Activated T-helper 1 cell treated with anti-CD3 and anti-CD28 coated beads, Interleukin-12 subunit alpha, Interleukin-12 subunit beta, Interleukin-2, Interleukin-4 antibody, amounts not matched to agents 30 ng/mL and 10 ng/mL and 1 ng/mL, durations not matched to agents 14 hours and 24 hours and 36 hours (primary cell): ENCODE results near the gene UBASH3A. TPM values are rescaled to one million over a fixed set of nuclear protein-coding genes. Genes with fewer than 3 reads are reported as not detected.

Experiments
- DNase-seq: peaks from one replicate; pipeline ENCODE4 v3.0.0; 2021; ENCODE audit warnings: low spot score
- H3K27ac Mint-ChIP-seq: one replicate; pipeline ENCODE4 v1.8.0; 2021; ENCODE audit warnings: mild to moderate bottlenecking, mixed read lengths
- H3K27me3 Mint-ChIP-seq: one replicate; pipeline ENCODE4 v1.8.0; 2022; ENCODE audit warnings: mild to moderate bottlenecking, moderate library complexity, mixed read lengths; ENCODE audit not compliant: insufficient read depth
- H3K36me3 Mint-ChIP-seq: one replicate; pipeline ENCODE4 v1.8.0; 2021; ENCODE audit warnings: low read depth, mixed read lengths
- H3K4me1 Mint-ChIP-seq: one replicate; pipeline ENCODE4 v1.8.0; 2021; ENCODE audit warnings: low read depth, mixed read lengths
- H3K4me3 Mint-ChIP-seq: one replicate; pipeline ENCODE4 v1.8.0; 2021; ENCODE audit warnings: mild to moderate bottlenecking, moderate library complexity, mixed read lengths
- H3K9me3 Mint-ChIP-seq: one replicate; pipeline ENCODE4 v1.8.0; 2021; ENCODE audit warnings: mixed read lengths
- intact Hi-C: fragments of 100-400 bp; cut with micrococcal nuclease; formaldehyde crosslinking; loops from one replicate; pipeline ENCODE4 v1.15.1; 2024
- total RNA-seq: library from RNA; stranded (reverse); gene quantifications from 2 replicates; pipeline ENCODE4 v1.2.3, GENCODE V29; 2022

The UBASH3A gene
- total RNA-seq, 1 donor from 2014 or later = 70.8 TPM

- Mint-ChIP-seq H3K27me3 (no peaks in the 10 kb centered on the region), H3K36me3 (peaks cover 82% of the 10 kb centered on the region), H3K4me3 (peak overlapping the region; percentile 67), H3K27ac (peak overlapping the region; percentile 95), H3K9me3 (peaks cover 19% of the 10 kb centered on the region), H3K4me1 (peaks cover 85% of the 10 kb centered on the region)
- intact Hi-C loops = loop anchor here (1.0 to 5.0 kb wide), 4 partner anchors 8 to 421 kb away; no protein-coding TSS in a partner anchor
- DNase-seq = peak; percentile 60
Measured at GRCh38 chr21:42423197-42423675, 19.5 kb downstream of the UBASH3A start.

GRCh38 chr21:42423685-42424084 lies 20.0 kb downstream of the UBASH3A start:
- Mint-ChIP-seq H3K27ac (peak overlapping the region; percentile 95), H3K4me3 (peak overlapping the region; percentile 67), H3K4me1 (peaks cover 81% of the 10 kb centered on the region), H3K9me3 (peaks cover 15% of the 10 kb centered on the region), H3K36me3 (peaks cover 79% of the 10 kb centered on the region), H3K27me3 (no peaks in the 10 kb centered on the region)
- no peak for DNase-seq
- intact Hi-C loops = loop anchor here (1.0 to 5.0 kb wide), 4 partner anchors 8 to 421 kb away; no protein-coding TSS in a partner anchor

DNA sequence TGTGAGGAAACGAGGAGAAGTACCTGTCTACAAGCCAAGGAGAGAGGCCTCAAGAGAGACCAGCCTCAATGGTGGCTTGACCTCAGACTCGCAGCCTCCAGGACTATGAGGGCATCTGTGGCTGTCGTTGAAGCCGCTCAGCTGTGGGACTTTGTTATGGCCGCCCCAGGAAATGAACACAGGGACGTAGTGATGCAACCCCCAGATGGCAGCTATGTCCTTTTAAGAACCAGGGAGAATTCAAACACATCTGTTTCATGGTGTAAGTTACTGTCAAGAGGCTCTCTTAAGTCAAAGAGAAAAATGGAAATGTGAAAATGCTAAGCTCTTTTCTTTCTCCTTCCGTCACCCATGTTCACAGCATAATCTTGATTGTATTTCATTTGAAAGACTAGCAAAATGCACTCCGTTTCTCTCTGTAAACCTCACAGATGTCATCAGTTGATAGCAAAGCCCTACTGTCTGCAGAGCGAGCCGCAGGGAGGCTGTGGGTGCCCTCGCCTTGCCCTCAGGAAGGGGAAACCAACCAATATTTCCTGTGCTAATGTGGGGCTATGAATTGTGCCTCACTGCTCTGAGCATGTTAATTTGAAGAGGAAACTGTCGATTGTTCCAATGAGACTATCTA lies 21.3 kb downstream of the UBASH3A start:
- H3K9me3 Mint-ChIP-seq = peaks cover 5% of the 10 kb centered on the region
- intact Hi-C loops = loop anchor here (1.0 to 5.0 kb wide), 6 partner anchors 15 to 423 kb away; no protein-coding TSS in a partner anchor
- DNase-seq = peak; percentile 74
- no peaks in the 10 kb centered on the region for H3K27me3 Mint-ChIP-seq
- H3K36me3 Mint-ChIP-seq = peaks cover 81% of the 10 kb centered on the region
- H3K27ac Mint-ChIP-seq = peak overlapping the region; percentile 95
- H3K4me1 Mint-ChIP-seq = peaks cover 67% of the 10 kb centered on the region
- H3K4me3 Mint-ChIP-seq = peak overlapping the region; percentile 76

GRCh38 chr21:42425591-42425990 lies 21.9 kb downstream of the UBASH3A start:
- Mint-ChIP-seq H3K36me3 (peaks cover 81% of the 10 kb centered on the region), H3K4me3 (peak overlapping the region; percentile 76), H3K27ac (peak overlapping the region; percentile 95), H3K9me3 (peaks cover 5% of the 10 kb centered on the region), H3K4me1 (peaks cover 63% of the 10 kb centered on the region), H3K27me3 (no peaks in the 10 kb centered on the region)
- no peak for DNase-seq
- intact Hi-C loops = loop anchor here (1.0 kb wide), 4 partner anchors 15 to 237 kb away; no protein-coding TSS in a partner anchor

- peak overlapping the region; percentile 45 for H3K27ac Mint-ChIP-seq
- no peak for DNase-seq
- H3K9me3 Mint-ChIP-seq = peaks cover 2% of the 10 kb centered on the region
- H3K36me3 Mint-ChIP-seq = peaks cover 80% of the 10 kb centered on the region
- H3K4me1 Mint-ChIP-seq = peaks cover 55% of the 10 kb centered on the region
- no peaks in the 10 kb centered on the region for H3K27me3 Mint-ChIP-seq
- peak overlapping the region; percentile 27 for H3K4me3 Mint-ChIP-seq
- intact Hi-C loops = no loop called here
Measured at GRCh38 chr21:42426424-42426823, 22.7 kb downstream of the UBASH3A start.

- Mint-ChIP-seq H3K36me3 (peaks cover 80% of the 10 kb centered on the region), H3K9me3 (no peaks in the 10 kb centered on the region), H3K4me3 (no peak overlapping the region), H3K27me3 (no peaks in the 10 kb centered on the region), H3K27ac (no peak overlapping the region), H3K4me1 (peaks cover 49% of the 10 kb centered on the region)
- intact Hi-C loops = no loop called here
- DNase-seq = no peak
Measured at GRCh38 chr21:42426876-42427480, 23.3 kb downstream of the UBASH3A start.

DNA sequence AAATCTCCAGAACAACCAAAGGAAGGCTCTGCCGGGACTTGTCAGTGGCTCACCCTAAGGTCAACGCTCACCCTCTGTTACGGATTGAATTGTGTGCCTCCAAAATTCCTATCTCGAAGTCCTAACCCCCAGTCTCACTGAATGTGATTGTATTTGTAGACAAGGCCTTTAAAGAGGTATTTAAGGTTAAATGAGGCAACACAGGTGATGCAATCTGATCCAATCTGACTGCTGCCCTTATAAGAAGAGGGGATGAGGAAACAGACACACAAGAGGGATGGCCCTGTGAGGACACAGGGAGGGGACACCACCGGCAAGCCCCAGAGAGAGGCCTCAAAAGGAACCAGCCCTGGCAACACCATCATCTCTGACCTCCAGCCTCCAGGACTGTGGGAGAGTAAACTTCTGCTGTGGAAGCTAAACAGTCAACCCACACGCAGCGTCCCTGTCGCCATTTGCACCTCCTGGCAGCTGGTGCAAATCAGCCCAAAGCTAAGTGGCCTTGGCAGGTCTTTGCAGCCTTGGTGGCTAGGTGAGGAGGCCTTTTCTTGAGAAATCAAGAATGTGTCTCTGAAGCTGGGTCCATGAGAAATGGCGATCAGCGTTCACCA lies 24.2 kb downstream of the UBASH3A start:
- Mint-ChIP-seq H3K9me3 (peaks cover 6% of the 10 kb centered on the region), H3K4me3 (no peak overlapping the region), H3K36me3 (peaks cover 83% of the 10 kb centered on the region), H3K27ac (no peak overlapping the region), H3K4me1 (peaks cover 48% of the 10 kb centered on the region), H3K27me3 (no peaks in the 10 kb centered on the region)
- intact Hi-C loops = no loop called here
- DNase-seq = no peak

- Mint-ChIP-seq H3K4me1 (peaks cover 47% of the 10 kb centered on the region), H3K9me3 (peaks cover 6% of the 10 kb centered on the region), H3K27me3 (no peaks in the 10 kb centered on the region), H3K36me3 (peaks cover 82% of the 10 kb centered on the region), H3K27ac (no peak overlapping the region), H3K4me3 (no peak overlapping the region)
- intact Hi-C loops = no loop called here
- DNase-seq = no peak
Measured at GRCh38 chr21:42429021-42429420, 25.3 kb downstream of the UBASH3A start.

DNA sequence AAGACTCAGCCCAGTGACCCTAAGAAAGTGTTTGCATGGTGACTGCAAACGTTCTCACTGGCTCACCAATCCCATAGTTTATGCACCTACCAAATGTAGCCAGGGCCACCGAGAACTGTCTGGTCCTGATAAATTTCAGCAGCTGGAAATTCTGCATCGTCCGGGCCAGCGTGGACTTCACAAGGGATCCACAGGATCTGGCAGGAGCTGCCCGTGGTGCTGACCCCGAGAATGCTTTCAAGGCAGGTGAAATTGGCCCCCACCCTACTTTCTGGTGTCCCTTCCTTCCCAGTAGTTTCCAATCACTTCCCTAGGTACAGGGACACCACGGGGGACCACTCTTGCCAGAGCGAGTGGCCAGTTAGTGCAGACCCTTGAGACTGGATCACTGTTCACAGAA lies 26.2 kb downstream of the UBASH3A start:
- intact Hi-C loops = no loop called here
- peaks cover 47% of the 10 kb centered on the region for H3K4me1 Mint-ChIP-seq
- H3K9me3 Mint-ChIP-seq = peaks cover 12% of the 10 kb centered on the region
- no peaks in the 10 kb centered on the region for H3K27me3 Mint-ChIP-seq
- H3K36me3 Mint-ChIP-seq = peaks cover 85% of the 10 kb centered on the region
- H3K4me3 Mint-ChIP-seq = no peak overlapping the region
- H3K27ac Mint-ChIP-seq = no peak overlapping the region
- DNase-seq = no peak

GRCh38 chr21:42430521-42430920 lies 26.8 kb downstream of the UBASH3A start:
- H3K4me1 Mint-ChIP-seq = peaks cover 47% of the 10 kb centered on the region
- peaks cover 13% of the 10 kb centered on the region for H3K9me3 Mint-ChIP-seq
- no peak overlapping the region for H3K27ac Mint-ChIP-seq
- H3K27me3 Mint-ChIP-seq = no peaks in the 10 kb centered on the region
- no peak for DNase-seq
- no peak overlapping the region for H3K4me3 Mint-ChIP-seq
- intact Hi-C loops = no loop called here
- peaks cover 87% of the 10 kb centered on the region for H3K36me3 Mint-ChIP-seq

- Mint-ChIP-seq H3K4me1 (peaks cover 49% of the 10 kb centered on the region), H3K27ac (no peak overlapping the region), H3K4me3 (no peak overlapping the region), H3K36me3 (peaks cover 89% of the 10 kb centered on the region), H3K27me3 (no peaks in the 10 kb centered on the region), H3K9me3 (peaks cover 19% of the 10 kb centered on the region)
- intact Hi-C loops = no loop called here
- no peak for DNase-seq
Measured at GRCh38 chr21:42431196-42431595, 27.5 kb downstream of the UBASH3A start.

DNA sequence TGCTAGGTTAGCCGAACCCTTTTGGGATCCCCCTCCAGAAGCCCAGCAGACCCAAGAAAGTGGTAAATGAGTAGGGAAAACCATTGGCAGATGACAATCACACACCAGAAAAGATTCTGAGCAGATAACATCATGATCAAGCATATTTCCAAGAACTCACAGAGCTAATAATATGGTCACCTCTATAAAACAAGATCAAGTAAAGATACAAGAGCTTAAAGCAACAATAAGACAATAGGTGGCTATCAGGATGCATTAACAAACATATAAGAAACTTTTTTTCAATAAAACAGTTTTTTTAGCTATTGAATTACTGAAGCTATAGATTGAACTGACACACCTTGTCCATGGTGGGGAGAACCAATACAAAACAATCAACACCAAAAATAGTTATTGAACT lies 29.0 kb downstream of the UBASH3A start:
- no peak for DNase-seq
- Mint-ChIP-seq H3K27ac (no peak overlapping the region), H3K4me3 (no peak overlapping the region), H3K4me1 (peaks cover 51% of the 10 kb centered on the region), H3K9me3 (peaks cover 22% of the 10 kb centered on the region), H3K27me3 (no peaks in the 10 kb centered on the region), H3K36me3 (peaks cover 89% of the 10 kb centered on the region)
- intact Hi-C loops = no loop called here
